ENCODE measurements around the gene SLC16A3.
A peak's percentile ranks its signal among the peaks of the same experiment; 100 is the strongest.

Gene SLC16A3

DNA sequence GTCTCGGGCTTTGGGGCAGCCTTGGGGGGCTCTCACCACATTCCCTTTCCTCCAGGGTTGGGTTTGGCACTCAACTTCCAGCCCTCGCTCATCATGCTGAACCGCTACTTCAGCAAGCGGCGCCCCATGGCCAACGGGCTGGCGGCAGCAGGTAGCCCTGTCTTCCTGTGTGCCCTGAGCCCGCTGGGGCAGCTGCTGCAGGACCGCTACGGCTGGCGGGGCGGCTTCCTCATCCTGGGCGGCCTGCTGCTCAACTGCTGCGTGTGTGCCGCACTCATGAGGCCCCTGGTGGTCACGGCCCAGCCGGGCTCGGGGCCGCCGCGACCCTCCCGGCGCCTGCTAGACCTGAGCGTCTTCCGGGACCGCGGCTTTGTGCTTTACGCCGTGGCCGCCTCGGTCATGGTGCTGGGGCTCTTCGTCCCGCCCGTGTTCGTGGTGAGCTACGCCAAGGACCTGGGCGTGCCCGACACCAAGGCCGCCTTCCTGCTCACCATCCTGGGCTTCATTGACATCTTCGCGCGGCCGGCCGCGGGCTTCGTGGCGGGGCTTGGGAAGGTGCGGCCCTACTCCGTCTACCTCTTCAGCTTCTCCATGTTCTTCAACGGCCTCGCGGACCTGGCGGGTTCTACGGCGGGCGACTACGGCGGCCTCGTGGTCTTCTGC, 8.4 kb downstream of the SLC16A3 start:
- no peak for DNase-seq

DNA sequence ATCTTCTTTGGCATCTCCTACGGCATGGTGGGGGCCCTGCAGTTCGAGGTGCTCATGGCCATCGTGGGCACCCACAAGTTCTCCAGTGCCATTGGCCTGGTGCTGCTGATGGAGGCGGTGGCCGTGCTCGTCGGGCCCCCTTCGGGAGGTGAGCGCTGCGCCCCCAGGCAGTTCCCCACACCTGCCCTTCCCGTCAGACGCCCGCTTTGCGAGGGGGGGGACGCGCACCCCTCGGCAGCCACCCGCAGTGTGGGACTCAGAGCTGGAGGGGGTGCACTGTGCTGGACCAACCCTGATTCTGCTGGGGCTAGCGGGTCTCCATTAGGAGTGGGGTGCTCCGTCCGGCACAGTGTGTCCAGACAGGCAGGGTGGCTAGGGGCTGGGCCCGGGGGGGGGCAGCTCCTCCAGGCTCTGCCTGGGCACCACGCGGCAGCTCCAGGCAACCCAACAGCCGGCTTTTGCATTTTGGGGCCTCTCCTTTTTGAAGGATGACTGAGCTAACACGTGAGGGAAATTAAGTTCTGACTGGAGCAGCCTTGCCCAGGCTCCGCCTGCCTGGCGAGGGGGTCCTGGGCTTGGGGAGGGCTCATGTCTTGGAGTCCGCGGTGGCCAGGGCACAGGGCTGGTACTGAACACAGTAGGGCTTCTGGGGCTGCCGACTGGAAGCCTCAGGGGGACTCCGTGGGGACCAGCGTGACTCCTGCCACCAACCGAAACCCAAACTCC, 9.1 kb downstream of the SLC16A3 start:
- no peak for DNase-seq

DNA sequence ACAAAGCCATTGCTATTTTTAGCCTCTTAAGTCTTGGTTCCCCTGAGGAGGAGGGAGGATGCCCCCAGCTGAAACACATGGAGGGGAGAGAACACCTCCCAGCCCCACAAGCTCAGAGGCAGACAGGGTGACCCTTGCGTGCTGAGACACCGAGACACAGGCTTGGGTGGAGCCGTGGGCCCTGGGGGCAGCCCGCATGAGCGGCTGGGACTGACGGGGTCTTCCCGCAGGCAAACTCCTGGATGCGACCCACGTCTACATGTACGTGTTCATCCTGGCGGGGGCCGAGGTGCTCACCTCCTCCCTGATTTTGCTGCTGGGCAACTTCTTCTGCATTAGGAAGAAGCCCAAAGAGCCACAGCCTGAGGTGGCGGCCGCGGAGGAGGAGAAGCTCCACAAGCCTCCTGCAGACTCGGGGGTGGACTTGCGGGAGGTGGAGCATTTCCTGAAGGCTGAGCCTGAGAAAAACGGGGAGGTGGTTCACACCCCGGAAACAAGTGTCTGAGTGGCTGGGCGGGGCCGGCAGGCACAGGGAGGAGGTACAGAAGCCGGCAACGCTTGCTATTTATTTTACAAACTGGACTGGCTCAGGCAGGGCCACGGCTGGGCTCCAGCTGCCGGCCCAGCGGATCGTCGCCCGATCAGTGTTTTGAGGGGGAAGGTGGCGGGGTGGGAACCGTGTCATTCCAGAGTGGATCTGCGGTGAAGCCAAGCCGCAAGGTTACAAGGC, 9.8 kb downstream of the SLC16A3 start:
- DNase-seq = peak; percentile 74

DNA sequence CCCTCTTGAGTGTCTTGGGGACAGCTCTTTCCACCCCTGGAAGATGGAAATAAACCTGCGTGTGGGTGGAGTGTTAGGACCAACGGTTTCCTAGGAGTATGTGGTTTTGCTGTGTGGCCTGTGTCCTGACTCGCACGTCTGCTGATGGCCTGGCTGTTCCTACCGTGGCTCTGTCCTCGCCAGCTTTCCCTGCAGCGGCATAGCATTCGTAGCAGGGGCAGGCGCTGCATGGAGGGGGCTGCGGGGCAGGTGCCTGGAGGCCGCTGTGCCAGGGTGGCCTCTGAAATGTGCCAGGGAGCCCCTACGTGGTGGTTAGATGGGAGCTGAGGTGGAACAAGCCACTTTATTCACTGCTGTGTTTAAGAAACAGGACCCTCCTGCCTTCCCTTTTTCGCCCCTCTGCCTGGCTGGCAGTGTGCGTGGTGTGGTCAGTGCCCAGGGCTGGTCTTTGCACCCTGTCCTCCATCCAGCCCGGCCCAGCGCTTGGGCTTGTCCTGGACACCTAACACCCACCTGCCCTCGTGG, 10.6 kb downstream of the SLC16A3 start:
- no peak for DNase-seq

DNA sequence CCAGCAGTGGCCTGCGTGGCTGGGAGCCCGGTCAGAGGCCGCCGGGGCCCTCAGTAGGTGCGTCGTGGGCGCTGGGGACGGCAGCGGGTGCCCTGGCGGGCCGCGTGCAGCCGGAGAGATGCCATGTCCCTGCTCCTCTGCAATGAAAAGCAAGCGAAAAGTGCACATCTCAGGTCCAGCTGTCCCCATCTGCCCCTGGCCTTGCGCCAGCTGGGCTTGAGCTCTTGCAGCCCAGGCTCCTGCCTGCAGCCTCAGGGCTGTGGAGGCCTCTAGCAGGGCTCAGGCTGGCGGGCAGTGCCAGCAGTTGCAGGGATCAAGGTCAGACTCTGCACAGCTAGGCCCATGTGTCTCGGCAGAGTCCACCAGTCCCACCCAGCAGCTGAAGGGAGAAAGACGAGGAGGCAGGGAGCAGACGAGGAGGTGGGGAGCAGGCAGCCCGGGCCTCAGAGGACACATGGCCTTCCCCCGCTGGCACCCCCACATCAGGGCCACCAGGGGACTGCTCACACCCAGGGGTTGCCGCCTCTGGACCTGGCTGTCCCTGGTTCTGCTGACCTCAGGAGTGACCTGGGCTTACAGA, 11.2 kb downstream of the SLC16A3 start:
- DNase-seq = no peak

DNA sequence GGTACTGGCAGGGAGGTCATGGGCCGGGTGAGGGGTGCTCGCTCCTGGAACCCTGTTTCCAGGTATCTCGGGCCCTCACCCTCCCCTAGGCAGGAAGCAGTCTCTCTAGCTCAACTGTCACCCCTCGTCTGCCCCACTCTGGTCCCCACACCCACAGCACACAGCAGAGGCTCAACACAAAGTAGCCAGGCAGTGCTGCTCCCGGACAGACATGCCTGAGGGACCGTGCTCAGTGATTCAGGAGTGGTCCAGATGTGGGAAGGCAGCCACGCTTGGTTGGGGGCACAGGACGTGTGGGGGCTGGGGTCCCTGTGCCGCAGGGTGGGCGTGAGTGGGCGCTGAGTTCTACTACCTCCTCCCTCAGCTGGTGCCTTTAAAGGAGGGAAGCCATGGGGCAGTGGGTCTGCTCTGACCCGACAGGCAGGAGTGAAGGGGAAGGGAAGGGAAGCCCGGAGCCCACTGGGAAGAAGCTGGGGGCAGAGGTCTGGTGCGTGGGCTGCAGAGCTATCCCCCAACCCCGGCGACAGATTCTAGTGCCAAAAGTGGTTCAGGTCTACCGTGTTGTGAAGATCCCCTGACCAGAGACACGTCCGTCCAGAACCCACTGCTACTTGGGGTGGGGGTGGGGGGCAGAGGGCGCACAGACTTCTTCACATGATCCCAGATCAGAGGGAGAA, 11.8 kb downstream of the SLC16A3 start:
- no peak for DNase-seq

DNA sequence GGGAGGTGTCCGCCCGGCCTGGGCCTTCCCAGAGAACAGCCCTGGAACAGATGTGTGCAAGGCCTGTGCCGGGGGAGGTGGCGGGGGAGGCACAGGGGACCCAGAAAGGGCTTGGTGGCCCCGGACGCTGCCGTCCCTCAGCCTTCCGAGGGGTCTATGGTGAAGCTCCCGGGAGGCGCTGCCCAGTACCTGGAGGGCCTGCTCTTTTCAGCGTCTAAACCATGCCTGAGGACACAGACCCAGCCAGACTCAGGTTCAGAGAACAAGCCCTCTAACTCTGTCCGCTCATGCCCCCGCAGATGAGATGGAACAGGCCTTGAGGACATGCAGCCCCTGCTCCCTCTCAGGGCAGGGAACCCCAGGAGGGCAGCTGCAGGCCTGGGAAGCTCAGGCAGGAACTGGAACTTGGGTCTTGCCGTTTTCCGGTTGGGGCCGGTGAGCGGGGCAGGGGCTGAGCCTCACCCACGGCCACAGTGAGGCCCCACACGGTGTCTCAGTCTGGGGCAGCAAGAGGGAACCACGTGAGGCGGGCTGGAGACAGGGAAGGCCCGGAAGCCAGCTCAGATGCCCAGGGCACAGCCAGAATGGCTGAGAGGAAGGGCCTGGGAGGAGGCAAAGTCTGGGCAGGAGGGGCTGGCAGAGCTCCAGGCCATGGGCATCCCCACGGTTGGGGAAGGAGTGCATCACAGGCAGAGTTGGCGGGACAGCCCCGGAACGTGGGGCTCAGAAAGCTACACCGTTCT, 12.5 kb downstream of the SLC16A3 start:
- peak; percentile 66 for DNase-seq

DNA sequence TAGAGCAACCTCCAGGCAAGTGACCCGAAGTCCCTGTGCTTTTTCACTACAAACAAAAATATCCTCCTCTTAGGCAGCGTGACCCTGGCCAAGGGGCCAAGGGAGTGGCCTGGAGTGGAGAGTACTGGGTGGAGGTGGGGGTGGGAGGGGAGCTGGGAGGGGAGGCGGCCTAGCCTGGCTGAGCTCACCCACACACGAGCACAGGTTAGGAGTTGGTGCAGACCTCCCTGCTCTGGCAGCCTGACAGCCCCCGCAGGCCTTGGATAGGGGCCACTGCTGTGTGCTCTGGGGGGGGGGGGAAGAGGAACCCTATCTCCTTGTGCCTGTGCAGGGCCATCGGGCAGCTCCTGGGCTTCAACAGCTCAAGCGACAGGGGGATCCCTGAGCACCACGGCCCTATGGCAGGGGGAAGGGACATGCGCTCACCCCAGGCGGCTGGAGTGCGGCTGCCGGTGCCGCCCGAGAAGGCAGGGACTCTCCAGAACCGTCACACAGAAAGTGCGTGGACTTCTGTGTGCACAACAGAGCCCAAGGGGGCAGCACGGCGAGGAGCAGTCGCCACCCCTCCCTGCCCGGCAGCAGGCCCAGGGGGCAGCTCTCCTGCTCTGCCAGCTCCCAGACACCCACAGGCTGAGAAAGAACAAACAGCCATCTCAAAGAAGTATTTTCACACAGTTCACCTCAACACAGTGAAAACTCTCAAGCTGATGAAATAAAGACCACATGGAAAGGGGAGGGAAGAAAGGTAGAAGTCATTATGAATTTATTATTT, 13.3 kb downstream of the SLC16A3 start:
- no peak for DNase-seq

DNA sequence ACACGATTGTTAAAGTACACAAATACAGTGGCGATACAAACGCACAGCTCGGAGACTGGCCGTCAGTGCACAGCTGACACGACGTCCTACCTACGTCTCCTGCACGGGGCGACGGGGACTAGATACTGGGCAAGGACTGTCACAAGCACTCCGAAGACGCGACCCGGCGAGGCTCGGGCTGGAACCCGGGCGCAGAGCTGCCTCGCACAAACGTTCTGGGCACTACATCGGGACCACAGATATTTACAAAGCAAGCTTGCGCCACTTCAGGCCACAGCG, 13.8 kb downstream of the SLC16A3 start:
- DNase-seq = no peak

DNA sequence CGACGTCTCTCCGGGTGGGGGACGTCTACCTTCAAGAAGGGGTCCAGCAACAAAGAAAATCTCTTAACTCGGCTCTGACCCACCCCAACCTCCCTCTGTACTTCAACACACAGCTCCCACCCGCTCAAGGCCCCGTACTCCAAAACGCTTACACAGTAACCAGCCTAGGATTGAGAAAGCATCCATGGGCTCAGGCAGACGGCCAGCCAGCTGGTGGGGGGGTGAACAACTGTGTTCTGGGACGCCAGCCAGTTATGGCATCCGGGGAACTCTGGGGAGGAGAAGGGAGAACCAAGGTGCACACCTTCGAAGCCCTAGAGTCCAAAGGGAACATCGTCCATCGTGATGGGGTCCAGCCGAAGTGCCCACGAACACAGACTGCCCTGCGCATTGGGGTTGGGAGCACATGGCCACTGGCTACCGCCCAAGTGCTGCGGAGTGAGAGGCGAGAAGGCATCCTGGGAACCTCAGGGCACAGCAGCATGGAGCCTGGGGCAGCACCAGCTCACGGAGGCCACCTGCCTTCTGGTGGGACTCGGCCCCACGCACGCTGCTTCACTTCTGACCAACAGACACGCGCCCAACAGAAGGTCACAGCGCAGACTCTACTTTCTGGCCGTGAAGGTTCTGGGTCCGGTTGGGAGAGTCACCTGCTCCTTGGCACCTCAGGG, 14.3 kb downstream of the SLC16A3 start:
- DNase-seq = no peak

DNA sequence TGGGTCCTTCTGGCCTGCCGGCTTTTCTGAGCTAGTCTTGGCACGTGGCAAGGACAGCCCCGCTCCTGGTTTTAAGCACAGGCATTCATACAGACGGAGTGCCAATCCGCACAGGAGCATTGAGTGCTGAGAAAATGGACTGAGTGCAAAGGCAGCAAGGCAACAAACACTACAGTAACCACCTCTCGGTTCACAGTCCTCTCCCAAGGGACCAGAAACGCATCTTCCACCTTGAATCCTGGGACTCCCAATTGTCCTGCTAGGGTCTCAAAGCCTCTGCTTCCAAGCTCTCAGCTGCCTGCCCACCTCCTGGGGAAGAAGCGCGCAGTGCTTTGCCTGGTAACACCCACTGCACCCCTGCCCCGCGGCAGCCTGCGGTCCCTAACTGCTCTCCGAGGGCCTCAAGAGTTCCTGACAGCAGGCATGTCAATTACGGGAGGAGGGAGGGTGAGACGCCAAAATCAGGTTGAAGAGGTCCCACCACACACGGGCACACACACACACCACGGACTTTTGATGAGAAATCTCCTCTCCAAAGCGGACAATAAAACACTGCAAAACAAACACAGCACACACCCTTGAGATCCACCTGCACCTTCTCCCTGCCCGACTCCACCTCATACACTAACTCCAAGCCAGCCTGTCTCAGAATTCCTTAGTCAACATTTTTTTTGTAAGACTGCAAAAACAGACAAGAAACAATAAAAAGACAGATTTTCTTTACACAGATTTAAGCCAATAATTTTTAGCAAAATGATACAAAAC, 15.0 kb downstream of the SLC16A3 start:
- DNase-seq = no peak

DNA sequence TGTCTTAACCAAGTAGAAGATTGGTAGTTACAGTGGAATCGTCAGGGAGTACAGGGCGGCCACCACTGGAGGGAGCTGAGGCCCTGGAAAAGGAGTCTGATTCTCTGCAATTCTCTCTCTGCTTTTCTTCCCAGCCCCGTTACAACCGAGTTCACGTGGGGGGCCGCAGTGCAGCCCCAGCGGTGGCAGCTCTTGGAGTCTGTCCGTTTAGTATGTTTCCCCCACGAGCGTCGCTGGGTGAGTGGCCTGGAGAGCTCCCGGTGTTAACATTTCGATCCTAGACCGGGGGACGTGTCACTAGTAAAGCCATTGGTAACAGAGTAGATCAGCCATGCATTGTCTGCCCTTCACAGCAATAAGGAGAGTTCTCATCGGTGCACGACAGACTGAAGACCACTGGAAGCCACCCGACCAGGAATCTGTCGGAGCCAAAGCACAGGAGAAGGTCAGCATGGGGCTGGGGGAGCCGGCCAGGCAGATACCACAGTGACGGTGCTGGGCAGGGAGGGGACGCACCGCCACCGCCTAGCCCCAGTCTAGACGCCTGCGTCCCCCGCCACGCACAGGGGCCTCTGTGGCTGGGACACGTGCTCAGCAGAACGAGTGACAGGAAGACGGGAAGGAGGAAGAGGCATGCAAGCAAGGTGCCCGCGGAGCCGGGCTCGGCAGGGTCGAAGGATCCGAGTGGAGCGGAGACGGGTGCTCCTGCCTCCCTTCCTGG, 15.7 kb downstream of the SLC16A3 start:
- DNase-seq = no peak

DNA sequence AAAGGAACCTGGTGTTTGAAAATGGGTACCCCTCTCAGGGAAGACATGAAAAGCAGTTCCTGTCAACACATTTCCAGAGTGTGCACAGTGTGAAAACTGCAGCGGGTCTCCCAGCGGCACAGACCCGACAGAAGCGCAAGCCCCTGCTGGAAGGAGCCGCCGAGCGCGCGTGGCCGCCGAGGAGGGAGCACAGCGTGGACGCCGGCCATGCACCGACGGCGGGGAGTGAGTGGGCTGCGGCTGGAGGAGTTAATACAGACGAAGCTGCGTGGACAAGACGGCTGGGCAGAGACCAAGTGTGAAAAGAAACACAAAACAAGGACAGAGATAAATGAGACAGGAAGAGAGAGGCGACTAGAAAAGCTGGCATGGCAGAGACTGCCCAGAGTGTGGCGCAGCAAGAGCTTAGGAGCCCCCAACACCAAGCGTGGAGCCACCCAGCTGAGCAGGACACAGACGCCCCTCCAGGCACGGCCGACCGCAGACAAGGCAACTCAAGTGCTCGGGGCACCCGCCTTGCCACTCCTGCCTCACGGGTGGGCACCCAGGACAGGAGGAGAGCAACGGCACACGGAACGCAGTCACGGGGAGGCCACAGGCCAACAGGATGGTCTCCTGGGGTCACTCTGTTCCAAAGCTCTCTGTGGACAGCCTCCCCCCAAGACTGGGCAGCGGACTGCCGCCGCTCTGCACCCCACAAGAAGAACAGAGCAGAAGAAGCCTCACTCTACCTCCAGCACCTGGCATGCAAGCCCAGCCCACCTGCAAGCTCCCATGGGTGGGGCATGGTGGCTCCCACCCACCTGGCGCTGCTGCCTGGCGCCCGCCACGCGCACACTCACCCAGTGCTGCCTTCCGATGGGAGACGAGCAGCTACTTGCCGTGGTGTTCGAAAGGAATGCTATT, 16.5 kb downstream of the SLC16A3 start:
- DNase-seq = no peak

DNA sequence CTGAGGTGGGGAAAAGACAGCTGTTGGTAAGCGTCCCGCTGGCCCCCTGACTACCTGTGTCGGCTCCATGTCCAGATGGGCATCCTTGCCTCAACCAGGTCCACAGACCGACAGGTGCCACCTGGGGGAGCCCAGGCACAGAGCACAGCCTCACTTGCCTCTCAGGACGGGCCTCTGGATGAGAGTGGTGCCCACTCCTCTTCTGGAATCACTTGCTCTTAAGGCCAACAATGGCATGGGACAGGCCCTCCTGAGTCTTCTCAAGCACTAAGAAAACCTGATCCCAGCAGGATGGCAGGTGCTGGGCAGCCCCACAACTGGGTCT, 17.2 kb downstream of the SLC16A3 start:
- DNase-seq = no peak

DNA sequence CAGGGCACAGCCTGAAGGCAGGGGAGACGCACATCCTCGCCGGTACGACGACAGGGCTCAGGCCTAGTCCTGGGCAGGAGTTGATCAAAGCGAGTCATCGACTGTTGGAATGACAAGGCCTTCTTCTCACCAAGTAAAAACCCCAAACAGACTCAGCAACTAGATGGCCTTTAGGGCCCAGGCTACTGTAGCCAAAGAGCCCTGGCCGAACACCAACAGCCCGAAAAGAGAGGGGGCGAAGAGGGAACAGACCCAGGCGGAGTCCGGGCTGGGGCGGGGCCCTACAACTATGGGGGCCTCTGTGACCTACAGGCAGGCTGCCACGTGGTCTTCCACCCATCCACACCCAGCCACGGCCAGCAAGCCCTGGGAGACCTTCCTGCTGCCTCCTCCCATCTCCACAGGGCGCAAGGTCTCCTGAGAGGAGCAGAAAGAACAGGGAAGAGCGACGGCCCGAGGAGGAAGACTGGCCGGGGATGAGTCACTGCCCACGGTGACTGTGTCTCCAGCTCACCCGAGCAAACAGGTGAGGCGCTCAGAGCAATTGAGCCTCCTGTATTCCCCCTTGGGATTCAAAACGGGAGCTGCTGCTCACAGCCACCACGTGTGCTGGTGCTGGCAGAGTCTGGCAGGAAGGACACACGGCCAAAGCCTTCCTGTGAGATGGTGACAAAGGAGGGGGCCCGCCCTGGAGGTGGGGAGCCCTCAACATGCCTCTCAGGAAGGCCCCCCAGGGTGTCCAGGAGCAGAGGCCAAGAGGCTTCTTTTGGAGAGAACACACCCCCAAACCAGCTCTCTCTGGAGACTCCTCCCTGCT, 17.7 kb downstream of the SLC16A3 start:
- no peak for DNase-seq

DNA sequence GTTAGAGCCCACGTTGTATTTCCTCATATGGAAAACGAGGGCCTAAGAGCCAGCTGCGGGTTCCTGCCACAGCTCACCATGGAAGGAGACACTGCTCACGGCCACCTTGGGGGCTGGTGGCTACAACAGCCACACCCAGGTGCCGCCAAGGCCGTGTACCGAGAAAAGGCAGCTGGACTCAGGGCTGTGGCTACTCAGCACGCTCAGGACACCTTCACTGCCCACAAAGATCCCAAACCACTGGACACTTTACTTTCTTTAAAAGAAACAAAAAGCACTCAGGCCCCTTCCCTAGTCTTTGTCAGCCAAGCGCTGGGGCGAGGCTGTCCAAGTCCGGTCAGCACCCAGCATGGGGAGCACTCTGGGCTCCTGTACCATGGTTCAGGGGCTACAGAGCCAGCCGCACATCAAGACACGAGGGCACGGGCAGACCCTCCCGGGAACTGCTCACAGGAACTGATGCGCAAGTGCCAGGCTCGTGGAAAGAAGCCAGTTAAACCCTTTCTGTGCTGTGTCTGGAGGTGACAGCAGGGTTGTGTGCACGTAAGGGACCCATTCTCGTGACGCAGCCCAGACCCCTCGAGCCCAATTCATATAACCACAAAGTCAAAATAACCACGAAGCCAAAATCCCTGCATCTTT, 18.5 kb downstream of the SLC16A3 start:
- DNase-seq = no peak

Data from stimulated activated CD4-positive, alpha-beta T cell treated with anti-CD3 and anti-CD28 coated beads, Interleukin-1b, Interleukin-23, amount 100 ng/mL, for 48 hours (primary cell).